K562 (cell line): Measurements from ENCODE around the gene GAL3ST1. TPM values are rescaled to one million over a fixed set of nuclear protein-coding genes. Genes with fewer than 3 reads are reported as not detected.
A peak's percentile ranks its signal among the peaks of the same experiment; 100 is the strongest.

Experiments used
- ATAC-seq: fragments of 200-7000 bp; cut with Tn5 transposase; 3 replicates; pipeline ENCODE4 v1.9.1; 2020; ENCODE audit warnings: moderate library complexity
- BruUV-seq: library from RNA; stranded (reverse); fragments of 400-500 nt; replicated peaks from 2 replicates; lab custom pipeline; 2021; lab: Mats Ljungman, UMichigan
- CTCF ChIA-PET: fragments of 300-600 bp; formaldehyde crosslinking; extraction: SDS; loops from one replicate; lab custom pipeline; 2021; ENCODE audit warnings: low intra/inter-chr PET ratio; lab: Yijun Ruan, JAX
- POLR2A ChIA-PET: fragments of 300-600, 350-650 bp; sonication (Branson Sonifier 250); formaldehyde crosslinking; extraction: SDS; loops from one replicate; lab custom pipeline; 2021; ENCODE audit warnings: antibody characterized with exemption, inconsistent platforms; lab: Yijun Ruan, JAX
- DNase-seq, 4 experiments: peaks; one replicate each; pipeline versions ENCODE4 v3.0.0 to v3.0.0-alpha.2; 2011 to 2018; ENCODE audit warnings: low spot score in 3 of 4, mixed read lengths in 3 of 4; ENCODE audit errors: extremely low read depth in 1 of 4
- FAIRE-seq: peaks from 2 replicates; lab custom pipeline; 2011; peaks lifted over from hg19 to GRCh38; lab: Jason Lieb, UNC
- H2AFZ ChIP-seq: 2 replicates; pipeline ENCODE4 v1.6.0; 2011; ENCODE audit warnings: low read depth, low read length, control low read depth, inconsistent platforms
- H3K27ac ChIP-seq: fragments of 200-600 bp; 3 replicates; pipeline ENCODE4 v1.8.0; 2011; ENCODE audit warnings: low read depth, mild to moderate bottlenecking, control low read depth, inconsistent platforms, low read length, moderate library complexity, mixed read lengths; ENCODE audit errors: extremely low read depth
- H3K27me3 ChIP-seq, 2 experiments: fragments of 300-600 bp in 1 of 2; 2 replicates in 1 of 2; 3 replicates in 1 of 2; pipeline versions ENCODE4 v1.6.0 to v1.8.0; 2011; ENCODE audit warnings: inconsistent platforms in 2 of 2, low read length in 2 of 2, mild to moderate bottlenecking in 1 of 2, mixed read lengths in 1 of 2, moderate library complexity in 1 of 2; ENCODE audit not compliant: control insufficient read depth in 2 of 2, insufficient read depth in 2 of 2
- H3K36me3 ChIP-seq: fragments of 300-600 bp; 3 replicates; pipeline ENCODE4 v1.8.0; 2011; ENCODE audit warnings: mild to moderate bottlenecking, low read length, inconsistent platforms; ENCODE audit not compliant: control insufficient read depth, insufficient read depth
- H3K4me1 ChIP-seq, 2 experiments: fragments of 200-600 bp in 1 of 2; replicated peaks in 1 of 2; 2 replicates in 1 of 2; 3 replicates in 1 of 2; pipeline versions ENCODE4 v1.5.1 to v1.8.0; 2011; ENCODE audit warnings: inconsistent platforms in 2 of 2, low read length in 2 of 2, mild to moderate bottlenecking in 1 of 2, mixed read lengths in 1 of 2, moderate library complexity in 1 of 2; ENCODE audit not compliant: control insufficient read depth in 2 of 2, insufficient read depth in 2 of 2
- H3K4me2 ChIP-seq: 2 replicates; pipeline ENCODE4 v1.6.1; 2011; ENCODE audit warnings: low read length, control low read depth, inconsistent platforms, mixed read lengths; ENCODE audit not compliant: insufficient read depth
- H3K4me3 ChIP-seq: fragments of 200-600 bp; sonication (generic), shearing (Covaris generic); 2 replicates; pipeline ENCODE4 v1.5.1; 2016; ENCODE audit warnings: control low read depth, inconsistent platforms
- H3K79me2 ChIP-seq: fragments of 200-600 bp; 3 replicates; pipeline ENCODE4 v1.8.0; 2011; ENCODE audit warnings: low read length, inconsistent platforms; ENCODE audit not compliant: control insufficient read depth, insufficient read depth
- H3K9ac ChIP-seq, 2 experiments: 2 replicates each; pipeline versions ENCODE4 v1.6.0 to v1.6.1; 2011; ENCODE audit warnings: low read depth in 2 of 2, low read length in 2 of 2, control low read depth in 1 of 2, inconsistent platforms in 1 of 2, mild to moderate bottlenecking in 1 of 2, mixed read lengths in 1 of 2; ENCODE audit not compliant: insufficient read depth in 1 of 2
- H3K9me1 ChIP-seq: one replicate; pipeline ENCODE4 v1.6.0; 2011; ENCODE audit warnings: inconsistent platforms, mild to moderate bottlenecking, low read length, moderate library complexity; ENCODE audit not compliant: control insufficient read depth, insufficient read depth
- H3K9me3 ChIP-seq: replicated peaks from 2 replicates; pipeline ENCODE4 v1.5.1; 2011; ENCODE audit warnings: low read depth, low read length, inconsistent platforms; ENCODE audit not compliant: control insufficient read depth, insufficient read depth
- H4K20me1 ChIP-seq: replicated peaks from 2 replicates; pipeline ENCODE4 v1.6.1; 2011; ENCODE audit warnings: low read length, inconsistent platforms, mixed read lengths; ENCODE audit not compliant: control insufficient read depth, insufficient read depth
- ARHGAP35 ChIP-seq: fragments of 450-650 bp; IDR thresholded peaks from 2 replicates; pipeline ENCODE4 v1.6.1; 2018; ENCODE audit not compliant: partially characterized antibody
- CCNT2 ChIP-seq: IDR thresholded peaks from 2 replicates; pipeline ENCODE4 v1.6.1; 2011; ENCODE audit warnings: borderline replicate concordance, low read depth, mild to moderate bottlenecking, moderate library complexity, mixed read lengths, low read length; ENCODE audit not compliant: insufficient read length; ENCODE audit errors: extremely low read depth
- NFYB ChIP-seq: IDR thresholded peaks from 2 replicates; pipeline ENCODE4 v1.6.1; 2011; ENCODE audit warnings: mild to moderate bottlenecking, moderate library complexity; ENCODE audit not compliant: insufficient read length; ENCODE audit errors: extremely low read depth
- RBM14 ChIP-seq: fragments of 200-400 bp; formaldehyde crosslinking; IDR thresholded peaks from 2 replicates; pipeline ENCODE4 v1.6.1; 2018; ENCODE audit warnings: low read depth, mild to moderate bottlenecking, low read length, moderate library complexity, borderline replicate concordance; ENCODE audit not compliant: insufficient read depth
- ZNF217 ChIP-seq: sonication (generic); formaldehyde crosslinking; IDR thresholded peaks from 2 replicates; pipeline ENCODE4 v1.8.0; 2022; ENCODE audit warnings: mild to moderate bottlenecking, missing genetic modification reagents
- WGBS: fragments of 100-300 bp; shearing (Covaris generic); methylation state at CpG from one replicate; pipeline ENCODE4 v1.1.6; 2016; ENCODE audit warnings: low coverage, mixed read lengths; ENCODE audit not compliant: insufficient coverage; ENCODE audit errors: missing lambda C conversion rate; 5-methylcytosine and 5-hydroxymethylcytosine counted together
- in situ Hi-C: fragments of 300-500 bp; cut with MboI; formaldehyde crosslinking; loops from 4 replicates; pipeline ENCODE4 v1.15.0; 2018; ENCODE audit warnings: inconsistent platforms, mixed read lengths
- intact Hi-C: fragments of 100-400 bp; cut with micrococcal nuclease; formaldehyde crosslinking; loops from 2 replicates; pipeline ENCODE4 v1.14.2; 2022
- polyA plus RNA-seq, 8 experiments: library from polyadenylated mRNA; depleted of rRNA in 4 of 8; stranded (reverse) in 5 of 8; unstranded in 3 of 8; fragments of >200 nt; fragmentation: Nextera tagmentation in 2 of 8; fragmentation: Illumina TruSeq in 1 of 8; extraction: Ambion mirVana in 2 of 8; extraction: Trizol in 1 of 8; gene quantifications; 2 replicates each; pipeline versions ENCODE4 v1.2.1 to v1.2.3, GENCODE V29; 2011 to 2014; ENCODE audit warnings: inconsistent platforms in 1 of 8, missing spikeins in 1 of 8
- total RNA-seq, 7 experiments: library from RNA; depleted of rRNA in 6 of 7; stranded (reverse); fragments of >200 nt in 6 of 7; fragmentation: Illumina TruSeq in 2 of 7; extraction: Trizol in 2 of 7; gene quantifications; 2 replicates each; pipeline versions ENCODE4 v1.2.1 to v1.2.3, GENCODE V29; 2011 to 2021; ENCODE audit warnings: low replicate concordance in 1 of 7
- TF ChIP-seq, protein P1 (sequence below): sonication (generic); formaldehyde crosslinking; IDR thresholded peaks from 2 replicates; pipeline ENCODE4 v1.8.1; 2023; ENCODE audit warnings: missing genetic modification reagents, mild to moderate bottlenecking, borderline replicate concordance
- TF ChIP-seq, protein P2 (sequence below): sonication (generic); formaldehyde crosslinking; IDR thresholded peaks from 2 replicates; pipeline ENCODE4 v1.8.1; 2023; ENCODE audit warnings: mild to moderate bottlenecking, missing genetic modification reagents, moderate library complexity

The GAL3ST1 gene
- total and polyA plus RNA-seq, 9 of the 15 experiments (the other 6 are each of a cell fraction or from before 2014, with no cell fraction given), result 0.03 to 1.9 (median 0.33) TPM; not detected in 1

DNA sequence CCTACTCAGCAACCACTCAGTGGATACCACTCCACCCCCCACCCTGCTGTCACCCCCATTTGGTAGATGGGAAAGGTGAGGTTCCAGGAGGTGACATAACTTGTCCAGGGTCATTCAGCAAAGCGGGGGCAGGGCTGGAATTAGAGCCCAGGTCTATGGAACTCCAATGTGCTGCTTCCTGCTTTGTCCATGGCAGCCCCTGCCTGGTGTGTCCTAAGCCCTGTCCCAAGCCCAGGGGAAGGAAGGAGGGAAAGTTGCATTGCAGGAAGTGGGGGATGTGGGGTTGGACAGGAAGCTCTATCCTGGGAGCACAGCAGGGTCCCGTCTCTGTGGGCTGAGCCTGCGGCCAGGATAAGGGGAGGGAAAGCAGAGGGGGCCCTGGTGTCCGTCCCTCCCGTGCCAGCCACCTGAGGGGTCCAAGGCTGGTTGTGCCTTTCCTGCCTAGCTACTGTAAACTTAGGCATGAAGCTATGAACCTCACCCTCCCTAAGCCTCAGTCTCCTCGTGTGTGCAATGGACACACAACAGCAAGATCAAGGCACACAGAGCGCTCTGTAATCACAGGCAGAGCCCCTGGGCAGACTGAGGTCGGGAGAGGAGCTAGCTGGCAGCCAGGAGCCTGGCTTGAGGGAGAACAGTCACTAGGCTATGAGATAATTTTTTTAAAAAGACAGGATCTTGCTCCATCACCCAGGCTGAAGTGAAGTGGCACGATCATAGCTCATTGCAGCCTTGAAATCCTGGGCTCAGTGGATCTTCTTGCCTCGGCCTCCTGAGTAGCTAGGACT lies 12.9 kb downstream of the GAL3ST1 start:
- Histone ChIP-seq H3K27ac (no peak overlapping the region), H3K9ac (peak overlapping the region in 1 of 2 experiments; percentile 20; a peak in 1 of 4 replicates)
- TF ChIP-seq NFYB (no peak), ZNF217 (CRISPR knock-in tag) (no peak), RBM14 (no peak), CCNT2 (no peak), ARHGAP35 (no peak)
- TF ChIP-seq, protein P1, sequence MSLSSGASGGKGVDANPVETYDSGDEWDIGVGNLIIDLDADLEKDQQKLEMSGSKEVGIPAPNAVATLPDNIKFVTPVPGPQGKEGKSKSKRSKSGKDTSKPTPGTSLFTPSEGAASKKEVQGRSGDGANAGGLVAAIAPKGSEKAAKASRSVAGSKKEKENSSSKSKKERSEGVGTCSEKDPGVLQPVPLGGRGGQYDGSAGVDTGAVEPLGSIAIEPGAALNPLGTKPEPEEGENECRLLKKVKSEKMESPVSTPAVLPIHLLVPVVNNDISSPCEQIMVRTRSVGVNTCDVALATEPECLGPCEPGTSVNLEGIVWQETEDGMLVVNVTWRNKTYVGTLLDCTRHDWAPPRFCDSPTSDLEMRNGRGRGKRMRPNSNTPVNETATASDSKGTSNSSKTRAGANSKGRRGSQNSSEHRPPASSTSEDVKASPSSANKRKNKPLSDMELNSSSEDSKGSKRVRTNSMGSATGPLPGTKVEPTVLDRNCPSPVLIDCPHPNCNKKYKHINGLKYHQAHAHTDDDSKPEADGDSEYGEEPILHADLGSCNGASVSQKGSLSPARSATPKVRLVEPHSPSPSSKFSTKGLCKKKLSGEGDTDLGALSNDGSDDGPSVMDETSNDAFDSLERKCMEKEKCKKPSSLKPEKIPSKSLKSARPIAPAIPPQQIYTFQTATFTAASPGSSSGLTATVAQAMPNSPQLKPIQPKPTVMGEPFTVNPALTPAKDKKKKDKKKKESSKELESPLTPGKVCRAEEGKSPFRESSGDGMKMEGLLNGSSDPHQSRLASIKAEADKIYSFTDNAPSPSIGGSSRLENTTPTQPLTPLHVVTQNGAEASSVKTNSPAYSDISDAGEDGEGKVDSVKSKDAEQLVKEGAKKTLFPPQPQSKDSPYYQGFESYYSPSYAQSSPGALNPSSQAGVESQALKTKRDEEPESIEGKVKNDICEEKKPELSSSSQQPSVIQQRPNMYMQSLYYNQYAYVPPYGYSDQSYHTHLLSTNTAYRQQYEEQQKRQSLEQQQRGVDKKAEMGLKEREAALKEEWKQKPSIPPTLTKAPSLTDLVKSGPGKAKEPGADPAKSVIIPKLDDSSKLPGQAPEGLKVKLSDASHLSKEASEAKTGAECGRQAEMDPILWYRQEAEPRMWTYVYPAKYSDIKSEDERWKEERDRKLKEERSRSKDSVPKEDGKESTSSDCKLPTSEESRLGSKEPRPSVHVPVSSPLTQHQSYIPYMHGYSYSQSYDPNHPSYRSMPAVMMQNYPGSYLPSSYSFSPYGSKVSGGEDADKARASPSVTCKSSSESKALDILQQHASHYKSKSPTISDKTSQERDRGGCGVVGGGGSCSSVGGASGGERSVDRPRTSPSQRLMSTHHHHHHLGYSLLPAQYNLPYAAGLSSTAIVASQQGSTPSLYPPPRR, result no peak
- TF ChIP-seq, protein P2, sequence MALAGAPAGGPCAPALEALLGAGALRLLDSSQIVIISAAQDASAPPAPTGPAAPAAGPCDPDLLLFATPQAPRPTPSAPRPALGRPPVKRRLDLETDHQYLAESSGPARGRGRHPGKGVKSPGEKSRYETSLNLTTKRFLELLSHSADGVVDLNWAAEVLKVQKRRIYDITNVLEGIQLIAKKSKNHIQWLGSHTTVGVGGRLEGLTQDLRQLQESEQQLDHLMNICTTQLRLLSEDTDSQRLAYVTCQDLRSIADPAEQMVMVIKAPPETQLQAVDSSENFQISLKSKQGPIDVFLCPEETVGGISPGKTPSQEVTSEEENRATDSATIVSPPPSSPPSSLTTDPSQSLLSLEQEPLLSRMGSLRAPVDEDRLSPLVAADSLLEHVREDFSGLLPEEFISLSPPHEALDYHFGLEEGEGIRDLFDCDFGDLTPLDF (CRISPR knock-in tag), result no peak
- TF ChIP-seq, all 486 proteins: peak for 0
- H4K20me1 ChIP-seq, result no peaks in the 10 kb centered on the region
- ChIA-PET POLR2A (interaction anchor here (0.8 to 1.5 kb wide), 2 partner anchors 10 to 30 kb away, joined by 5 to 6 read pairs; partner anchors contain the start of gene PES1), CTCF (interaction anchor here (1.1 kb wide), 1 partner anchor 193 kb away, joined by 3 read pairs; no protein-coding TSS in a partner anchor)
- WGBS, result 36% methylated on average over 7 of the region's 10 CpGs
- intact Hi-C loops, result no loop called here
- no TSS peak for BruUV-seq
- H3K4me3 ChIP-seq, result no peak overlapping the region
- FAIRE-seq (no peak), DNase-seq (no peak), ATAC-seq (no peak)
- H3K36me3 ChIP-seq, result no peaks in the 10 kb centered on the region
- H3K79me2 ChIP-seq, result no peaks in the 10 kb centered on the region
- H3K27me3 ChIP-seq, result peaks cover 0 to 4% of the 10 kb centered on the region in 2 experiments; a peak in 1 of 5 replicates
- peak overlapping the region; percentile 45; the same call in 1 of the 2 replicates for H2AFZ ChIP-seq
- H3K9me3 ChIP-seq, result no peaks in the 10 kb centered on the region
- in situ Hi-C loops, result no loop called here
- H3K4me1 ChIP-seq, result peaks cover 0 to 20% of the 10 kb centered on the region in 2 experiments; a peak in 3 of 5 replicates
- H3K9me1 ChIP-seq, result no peaks in the 10 kb centered on the region
- no peak overlapping the region for H3K4me2 ChIP-seq
